T-helper 22 cell (primary cell): ENCODE measurements around the gene IGFBP7.
"Not testable (repeated sequence)": the region's sequence is repeated elsewhere in the genome, so short reads cannot be mapped to it uniquely, and the experiment has no call there.

ENCODE experiments used
- DNase-seq: peaks from one replicate; pipeline ENCODE4 v3.0.0-alpha.2; 2020; ENCODE audit warnings: low read depth

IGFBP7 gene

GRCh38 chr4:57070461-57070860 lies 39.7 kb downstream of the IGFBP7 start:
- DNase-seq: no peak

DNA sequence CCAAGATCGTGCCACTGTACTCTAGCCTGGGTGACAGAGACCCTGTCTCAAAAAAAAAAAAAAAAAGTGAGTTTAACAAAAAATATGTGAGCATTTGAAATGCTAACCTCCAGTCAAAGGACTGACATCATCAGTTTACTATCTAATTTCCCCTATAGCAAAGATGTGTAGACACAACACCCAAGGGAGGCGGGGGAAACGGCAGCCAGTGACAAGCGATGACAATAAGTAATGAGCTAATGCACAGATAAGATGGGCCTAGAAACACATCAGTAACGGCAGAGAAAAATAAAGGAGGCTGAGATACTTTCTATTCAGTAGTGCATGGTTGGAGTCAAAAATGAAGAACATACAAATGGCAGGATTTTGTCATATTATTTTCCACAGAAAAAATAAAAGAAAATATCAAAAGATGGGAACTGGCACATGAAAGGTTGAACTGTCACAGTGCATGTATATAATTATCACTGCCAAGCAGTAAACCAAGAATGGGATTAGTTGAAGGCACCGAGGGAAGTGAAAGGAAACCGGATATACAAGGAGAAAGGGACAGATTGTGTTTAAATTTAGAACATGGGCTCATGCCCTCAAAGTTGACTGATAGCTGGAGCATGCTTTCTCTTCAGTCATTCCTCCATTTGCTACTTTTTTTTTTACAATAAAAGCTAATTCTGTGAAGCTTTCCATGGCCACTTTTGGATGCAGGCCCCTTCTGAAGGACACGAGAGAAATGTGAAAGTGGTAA lies 41.8 kb downstream of the IGFBP7 start:
- DNase-seq: no peak

- no peak for DNase-seq
These were observed 44.3 kb downstream of the IGFBP7 start for GRCh38 chr4:57065730-57066482.

DNA sequence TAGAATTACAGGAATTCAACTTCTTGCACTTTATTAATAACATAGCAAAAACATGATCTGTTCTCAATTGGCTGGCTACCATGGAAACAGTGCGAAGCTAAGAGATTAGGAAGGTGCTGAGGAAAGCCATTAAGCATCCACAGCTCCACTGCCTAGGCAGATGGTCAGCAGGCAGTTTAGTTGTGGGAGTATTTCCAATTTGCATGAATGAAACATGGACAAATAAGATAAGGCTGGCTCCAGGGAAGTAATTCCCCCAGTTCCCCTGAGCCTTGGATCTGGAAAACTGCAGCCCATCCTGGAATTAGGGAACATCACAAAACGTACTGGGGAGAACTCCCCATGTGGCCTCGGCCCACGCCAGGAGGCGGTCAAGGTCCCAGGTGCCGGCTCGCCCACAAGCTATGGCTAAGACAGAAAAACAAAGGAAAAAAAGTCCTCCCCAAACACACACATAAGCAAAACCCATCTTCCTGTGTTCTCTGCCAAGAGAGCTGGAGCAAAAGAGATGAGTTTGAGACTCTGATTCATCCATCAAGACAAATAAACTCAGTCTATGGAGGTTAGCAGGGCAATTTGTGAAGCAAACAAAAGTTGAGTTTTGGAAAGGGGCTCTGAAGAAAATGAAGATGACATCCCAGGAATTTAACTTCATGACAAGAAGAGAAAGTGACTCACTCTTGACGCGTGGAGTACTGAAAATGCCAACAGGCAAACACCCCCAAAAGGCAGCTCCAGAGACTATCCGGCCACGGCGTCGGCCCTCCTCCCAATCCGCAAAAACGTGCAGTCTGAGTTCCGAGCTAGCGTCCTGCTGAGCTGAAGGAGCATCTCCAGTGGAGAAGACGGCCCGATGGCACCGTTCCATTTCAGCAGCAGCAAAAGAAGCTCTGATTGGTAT lies 45.1 kb downstream of the IGFBP7 start:
- DNase-seq: no peak

DNA sequence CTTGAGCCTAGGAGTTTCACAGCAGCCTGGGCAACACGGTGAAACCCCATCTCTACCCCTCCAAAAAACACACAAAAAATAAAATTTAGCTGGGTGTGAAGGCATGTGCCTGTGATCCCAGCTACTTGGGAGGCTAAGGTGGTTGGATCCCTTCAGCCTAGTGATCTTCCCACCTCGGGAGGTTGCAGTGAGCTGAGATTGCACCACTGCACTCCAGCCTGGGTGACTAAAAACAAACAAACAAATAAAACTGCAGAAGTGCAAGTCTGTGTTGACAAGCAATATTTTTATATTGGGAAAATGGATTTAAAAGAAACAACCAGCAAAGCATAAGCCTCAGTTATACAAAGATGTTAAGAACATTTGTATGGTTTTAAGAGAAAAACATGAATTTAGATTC lies 46.1 kb downstream of the IGFBP7 start:
- DNase-seq: no peak

- no peak for DNase-seq
These were observed 46.7 kb downstream of the IGFBP7 start for GRCh38 chr4:57063518-57063917.

GRCh38 chr4:57061395-57061794 lies 48.8 kb downstream of the IGFBP7 start:
- no peak for DNase-seq

GRCh38 chr4:57060717-57061067 lies 49.5 kb downstream of the IGFBP7 start:
- DNase-seq: not testable (repeated sequence)

GRCh38 chr4:57059890-57060716 lies 50.1 kb downstream of the IGFBP7 start:
- DNase-seq: no peak

- DNase-seq: no peak
These were observed 54.3 kb downstream of the IGFBP7 start for GRCh38 chr4:57055886-57056285.

DNA sequence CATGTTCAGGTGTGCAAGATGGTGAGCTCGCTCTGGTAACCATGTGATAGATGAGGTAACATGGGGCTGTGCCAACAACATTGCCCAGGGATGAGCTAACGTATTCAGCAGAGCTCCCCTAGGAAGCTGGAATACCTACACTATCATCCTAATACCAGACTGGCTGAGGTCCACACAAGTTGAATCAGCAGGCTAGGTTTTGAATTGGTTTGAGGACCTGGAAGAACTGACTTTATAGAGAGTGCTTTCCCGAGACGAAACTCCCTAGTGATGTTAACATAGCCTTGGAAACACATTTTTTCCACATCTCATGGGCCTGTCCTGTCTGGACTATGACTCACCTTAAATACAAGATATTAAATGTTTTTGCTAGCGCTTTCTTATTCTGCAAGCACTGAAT lies 56.7 kb downstream of the IGFBP7 start:
- no peak for DNase-seq

DNA sequence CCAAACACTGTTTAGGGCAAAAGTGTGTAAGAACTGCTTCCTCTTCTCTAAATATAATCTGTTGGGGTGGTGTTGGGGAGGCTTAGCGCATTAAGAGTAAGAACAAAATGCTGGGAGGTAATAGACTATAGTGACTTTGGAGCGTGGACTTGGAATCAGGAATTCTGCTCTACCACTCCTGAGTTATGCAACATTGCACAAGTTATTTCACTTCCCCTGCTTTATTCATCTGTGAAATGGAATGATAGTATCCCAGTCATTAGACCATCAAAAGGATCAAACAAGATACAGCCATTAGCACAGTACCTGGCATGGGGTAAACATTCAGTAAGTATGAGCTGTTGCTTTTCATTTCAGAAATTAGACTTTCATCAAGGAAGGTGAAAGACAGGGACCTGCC lies 58.7 kb downstream of the IGFBP7 start:
- no peak for DNase-seq

DNA sequence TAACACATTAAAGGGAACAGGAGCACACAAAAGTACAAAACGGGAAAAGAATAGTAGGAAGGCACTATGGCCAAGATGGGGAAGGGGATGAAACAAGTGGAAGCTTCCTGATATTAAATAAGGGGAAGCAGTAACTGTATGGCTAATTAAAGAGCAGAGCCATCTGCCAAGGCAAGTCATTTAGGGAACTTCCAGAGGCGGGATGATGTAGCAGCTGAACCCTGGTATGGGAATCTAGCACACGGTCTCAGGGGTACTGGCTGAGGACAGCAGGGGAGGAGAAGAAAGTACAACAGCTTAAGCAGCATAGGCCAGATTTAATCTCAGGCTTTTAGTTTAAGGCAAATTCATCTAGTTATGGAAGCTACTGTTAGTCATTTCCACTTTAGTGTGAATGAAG lies 59.1 kb downstream of the IGFBP7 start:
- DNase-seq: no peak

GRCh38 chr4:57048590-57049304 lies 61.4 kb downstream of the IGFBP7 start:
- DNase-seq: no peak

- not testable (repeated sequence) for DNase-seq
These were observed 63.1 kb downstream of the IGFBP7 start for GRCh38 chr4:57047046-57047445.

DNA sequence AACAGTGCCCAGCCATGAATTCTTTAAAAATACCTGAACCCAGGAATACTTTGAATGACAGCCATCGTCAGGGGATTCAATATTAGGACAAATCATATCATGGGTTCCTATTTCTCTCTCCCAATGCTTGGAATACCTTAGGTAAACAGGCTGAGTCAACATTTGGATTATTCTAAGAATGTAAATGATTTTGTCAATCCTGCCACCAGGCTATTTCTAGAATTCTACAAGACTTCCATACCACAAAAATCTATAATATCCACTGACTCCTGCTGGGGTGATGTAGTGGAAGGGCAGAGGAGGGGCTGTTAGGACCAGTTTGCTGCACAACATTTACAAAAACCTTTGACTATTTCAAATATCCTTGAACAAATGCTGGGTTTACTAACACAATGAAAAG lies 65.2 kb downstream of the IGFBP7 start:
- DNase-seq: no peak

DNA sequence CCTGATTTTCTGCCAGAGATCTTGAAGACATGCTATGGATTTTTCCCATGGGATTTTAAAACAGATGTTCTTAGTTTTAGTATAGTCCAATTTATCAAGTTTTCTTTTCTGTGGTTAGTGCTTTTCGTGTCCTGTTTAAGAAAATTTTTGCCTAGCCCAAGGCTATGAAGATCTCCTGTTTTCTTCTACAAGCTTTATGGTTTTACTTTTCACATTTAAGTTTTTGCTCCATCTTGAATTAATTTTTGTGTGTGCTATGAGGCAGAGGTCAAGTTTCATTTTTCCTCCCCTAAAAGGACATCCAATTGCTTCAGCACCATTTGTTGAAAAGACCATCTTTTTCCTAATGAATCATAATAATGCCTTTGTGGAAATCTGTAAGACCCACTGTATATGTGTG lies 65.9 kb downstream of the IGFBP7 start:
- no peak for DNase-seq

GRCh38 chr4:57043347-57044251 lies 66.6 kb downstream of the IGFBP7 start:
- DNase-seq: no peak

DNA sequence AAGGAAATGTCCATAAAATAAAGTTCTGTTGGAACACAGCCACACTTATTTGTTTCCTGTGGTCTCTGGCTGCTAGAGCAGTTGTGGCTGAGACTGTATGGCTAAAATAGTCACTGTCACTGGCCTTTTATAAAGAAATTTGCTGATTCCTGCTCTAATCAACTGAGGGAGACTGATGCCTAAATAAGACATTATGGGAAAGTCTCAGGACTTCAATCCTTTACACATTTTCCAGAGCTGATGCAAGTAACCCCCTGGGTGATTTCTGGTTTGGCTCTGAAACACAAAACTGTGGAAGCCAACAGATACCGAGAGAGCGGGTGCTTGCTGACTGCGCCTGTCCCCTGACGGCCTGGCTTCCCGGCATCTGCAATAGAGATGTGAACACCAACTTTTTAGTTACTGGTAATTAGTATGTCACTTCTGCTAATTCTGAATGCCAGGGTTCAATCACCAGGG lies 67.4 kb downstream of the IGFBP7 start:
- DNase-seq: no peak

DNA sequence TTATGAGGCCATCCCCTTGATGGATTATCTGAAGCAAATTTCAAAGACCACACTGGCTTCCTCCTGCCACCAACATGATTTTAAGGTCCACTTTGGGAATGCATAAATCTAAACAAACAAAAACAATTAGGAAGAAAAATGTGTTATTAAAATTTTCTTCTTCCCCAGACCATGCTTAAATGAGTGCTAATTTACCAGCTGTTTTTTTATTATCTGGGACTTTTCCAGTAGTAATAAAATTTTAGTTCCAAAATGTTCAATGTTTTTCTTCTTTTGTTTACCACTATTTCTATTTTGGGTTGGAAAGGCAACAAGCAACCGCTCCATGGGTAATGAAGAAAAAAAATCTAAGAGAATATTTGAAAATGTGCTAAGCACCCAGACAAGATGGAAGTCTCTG lies 69.2 kb downstream of the IGFBP7 start:
- no peak for DNase-seq
